ENCODE measurements around the gene BBLN. TPM values are rescaled to one million over a fixed set of nuclear protein-coding genes. Genes with fewer than 3 reads are reported as not detected.

BBLN gene
- total RNA-seq, 1 experiment from 2014 or later: 112 TPM

GRCh38 chr9:128190516-128191405, 30.7 kb downstream of the BBLN start:
- H3K27ac ChIP-seq: peak overlapping the region; percentile 51
- peaks cover 21% of the 10 kb centered on the region for H3K4me1 ChIP-seq (replicated peaks)
- DNase-seq (ENCODE audit: low read depth in 1 of 2, low spot score in 2 of 2): peak in 1 of 2 experiments; percentile 31
- H3K36me3 ChIP-seq: peaks cover 39% of the 10 kb centered on the region
- no peaks in the 10 kb centered on the region for H3K9me3 ChIP-seq (replicated peaks)
- peak overlapping the region; percentile 70 for H3K4me3 ChIP-seq
- H3K27me3 ChIP-seq (replicated peaks): no peaks in the 10 kb centered on the region

DNA sequence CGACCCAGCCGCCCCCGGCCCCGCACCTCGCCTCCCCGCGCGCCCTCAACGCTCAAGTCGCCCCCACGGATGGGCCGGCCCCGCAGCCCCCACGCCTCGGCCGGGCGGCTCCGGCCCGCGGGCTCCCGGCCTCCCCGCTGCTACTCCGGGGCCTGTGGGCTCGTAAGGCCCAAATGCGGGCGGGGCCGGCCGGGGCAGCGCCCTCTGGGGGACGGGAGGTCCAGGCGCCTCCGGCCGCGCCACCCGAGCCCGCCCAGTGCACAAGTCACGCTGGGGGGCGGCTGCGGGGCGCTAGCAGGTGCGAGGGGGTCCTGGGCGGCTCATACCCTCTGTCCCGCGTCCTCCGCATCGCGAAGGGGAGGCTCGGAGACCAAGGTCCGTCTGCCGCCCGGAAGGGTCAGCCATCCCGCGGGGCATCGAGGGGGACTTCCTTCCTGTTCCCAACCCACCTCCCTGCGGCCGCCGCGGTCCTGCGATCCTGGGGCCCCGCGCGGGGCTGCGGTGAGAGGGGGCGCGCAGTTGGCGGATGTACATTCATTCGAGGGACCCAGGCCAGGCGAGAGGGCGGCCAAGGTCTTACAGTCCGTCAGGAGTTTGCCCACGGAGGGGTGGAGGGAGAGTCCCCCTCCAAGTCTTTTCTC, 31.5 kb downstream of the BBLN start, which contains the start of gene CIZ1:
TSS of gene CIZ1 (minus strand) at position 167 of the 641 bp plus-strand sequence. CDS start 715 bp downstream, outside the sequence.
- DNase-seq (ENCODE audit: low read depth in 1 of 2, low spot score in 2 of 2): peak; percentile 70 to 76
- Histone ChIP-seq H3K4me3 (peak within 1 kb of the TSS; percentile 70), H3K9me3 (replicated peaks) (no peaks in the 10 kb centered on the region), H3K36me3 (peaks cover 37% of the 10 kb centered on the region), H3K27ac (peak within 1 kb of the TSS; percentile 51), H3K4me1 (replicated peaks) (peaks cover 21% of the 10 kb centered on the region), H3K27me3 (replicated peaks) (no peaks in the 10 kb centered on the region)

GRCh38 chr9:128192601-128193371, 32.7 kb downstream of the BBLN start:
- H3K4me1 ChIP-seq (replicated peaks): peaks cover 21% of the 10 kb centered on the region
- H3K36me3 ChIP-seq: peaks cover 31% of the 10 kb centered on the region
- peak overlapping the region; percentile 29 for H3K27ac ChIP-seq
- H3K27me3 ChIP-seq (replicated peaks): no peaks in the 10 kb centered on the region
- no peaks in the 10 kb centered on the region for H3K9me3 ChIP-seq (replicated peaks)
- peak overlapping the region; percentile 16 for H3K4me3 ChIP-seq
- peak; percentile 89 to 94 for DNase-seq (ENCODE audit: low read depth in 1 of 2, low spot score in 2 of 2)

DNA sequence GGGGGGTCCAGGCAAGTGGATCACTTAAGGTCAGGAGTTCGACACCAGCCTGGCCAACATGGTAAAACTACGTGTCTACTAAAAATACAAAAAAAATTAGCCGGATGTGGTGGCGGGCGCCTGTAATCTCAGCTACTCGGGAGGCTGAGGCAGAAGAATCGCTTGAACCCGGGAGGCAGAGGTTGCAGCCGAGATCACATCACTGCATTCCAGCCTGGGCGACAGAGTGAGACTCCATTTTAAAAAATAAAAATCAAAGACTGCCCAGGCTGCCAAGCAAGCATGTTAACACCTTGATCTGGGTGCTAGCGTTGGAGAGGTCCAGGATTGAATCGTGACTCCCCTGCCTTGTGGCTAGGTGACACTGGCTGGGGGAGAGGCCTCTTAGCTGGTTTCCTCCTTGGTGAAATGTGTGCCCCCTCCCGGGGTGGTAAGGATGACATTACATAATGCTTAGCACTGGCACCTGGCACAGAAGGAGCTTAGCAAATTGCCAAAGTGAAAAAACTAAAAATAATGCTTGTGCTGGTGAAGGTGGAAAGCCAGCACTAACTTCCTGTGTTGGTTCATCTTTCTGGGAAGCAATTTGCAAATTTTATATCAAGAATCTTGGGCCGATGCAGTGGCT, 33.5 kb downstream of the BBLN start:
- H3K36me3 ChIP-seq: peaks cover 26% of the 10 kb centered on the region
- no peaks in the 10 kb centered on the region for H3K27me3 ChIP-seq (replicated peaks)
- no peak overlapping the region for H3K4me3 ChIP-seq
- H3K9me3 ChIP-seq (replicated peaks): no peaks in the 10 kb centered on the region
- no peak for DNase-seq (ENCODE audit: low read depth in 1 of 2, low spot score in 2 of 2)
- H3K27ac ChIP-seq: peak overlapping the region; percentile 29
- H3K4me1 ChIP-seq (replicated peaks): peaks cover 21% of the 10 kb centered on the region

GRCh38 chr9:128201441-128202369, 41.6 kb downstream of the BBLN start:
- Histone ChIP-seq H3K9me3 (replicated peaks) (peaks cover 5% of the 10 kb centered on the region; the same call in 1 of the 2 replicates), H3K27me3 (replicated peaks) (no peaks in the 10 kb centered on the region), H3K4me1 (replicated peaks) (peaks cover 21% of the 10 kb centered on the region), H3K27ac (no peak overlapping the region), H3K4me3 (no peak overlapping the region), H3K36me3 (no peaks in the 10 kb centered on the region)
- no peak for DNase-seq (ENCODE audit: low read depth in 1 of 2, low spot score in 2 of 2)

- Histone ChIP-seq H3K9me3 (replicated peaks) (peaks cover 5% of the 10 kb centered on the region; the same call in 1 of the 2 replicates), H3K4me3 (peak overlapping the region; percentile 67; the same call in 1 of the 2 replicates), H3K27me3 (replicated peaks) (no peaks in the 10 kb centered on the region), H3K4me1 (replicated peaks) (peaks cover 21% of the 10 kb centered on the region), H3K36me3 (no peaks in the 10 kb centered on the region), H3K27ac (no peak overlapping the region)
- no peak for DNase-seq (ENCODE audit: low read depth in 1 of 2, low spot score in 2 of 2)
These were observed 42.6 kb downstream of the BBLN start for GRCh38 chr9:128202648-128203023.

GRCh38 chr9:128203024-128203706, 43.1 kb downstream of the BBLN start, which contains the start of gene DNM1:
Gene DNM1, plus strand, starts transcription at chr9:128203379. Its CDS starts 92 bp downstream, at chr9:128203471.
- peak within 1 kb of the TSS; percentile 67 for H3K4me3 ChIP-seq
- peaks cover 21% of the 10 kb centered on the region for H3K4me1 ChIP-seq (replicated peaks)
- H3K36me3 ChIP-seq: no peaks in the 10 kb centered on the region
- peak in 1 of 2 experiments; percentile 71 for DNase-seq (ENCODE audit: low read depth in 1 of 2, low spot score in 2 of 2)
- no peaks in the 10 kb centered on the region for H3K27me3 ChIP-seq (replicated peaks)
- H3K27ac ChIP-seq: no peak within 1 kb of the TSS
- peaks cover 5% of the 10 kb centered on the region; the same call in 1 of the 2 replicates for H3K9me3 ChIP-seq (replicated peaks)

DNA sequence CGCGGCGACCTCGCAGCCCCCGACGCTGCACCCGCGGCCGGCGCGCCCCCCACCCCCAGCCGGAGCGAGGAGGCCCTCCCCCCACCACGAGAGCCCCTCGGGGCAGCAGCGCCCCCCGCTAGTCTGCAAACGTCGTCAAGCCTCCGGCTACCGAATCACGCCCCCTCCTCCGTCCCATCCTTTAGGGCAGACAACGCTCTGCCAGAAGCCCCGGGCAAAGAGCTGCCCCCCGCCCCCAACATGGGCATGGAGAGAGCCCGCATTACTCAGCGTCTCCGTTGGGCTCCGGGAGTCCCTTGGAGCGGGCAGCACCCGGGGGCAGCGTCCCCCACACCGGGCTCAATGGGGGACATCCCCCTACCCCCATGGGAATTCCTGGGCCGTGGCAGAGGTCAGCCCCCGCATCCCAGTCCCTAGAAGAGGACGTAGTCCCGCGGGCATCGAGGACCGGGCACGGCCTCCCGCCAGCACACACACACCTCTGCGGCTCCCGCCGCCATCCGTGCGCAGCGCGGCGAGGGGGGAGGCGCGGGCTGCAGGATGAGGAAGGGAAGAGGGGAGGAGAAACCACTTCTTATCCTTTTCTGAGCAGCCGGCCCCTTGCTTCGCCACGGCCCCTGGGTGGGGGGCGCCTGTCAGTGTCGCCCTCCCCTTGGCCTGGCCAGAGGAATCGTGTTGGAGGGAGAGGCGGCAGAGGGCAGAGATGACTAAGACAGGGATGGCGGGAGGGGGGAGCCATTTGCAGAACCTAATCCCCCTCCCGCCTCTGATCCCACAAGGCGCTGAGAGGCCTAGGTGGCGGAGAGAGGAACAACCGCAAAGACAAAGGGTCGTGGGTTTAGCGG, 43.9 kb downstream of the BBLN start:
- Histone ChIP-seq H3K4me1 (replicated peaks) (peaks cover 21% of the 10 kb centered on the region), H3K27ac (no peak overlapping the region), H3K36me3 (no peaks in the 10 kb centered on the region), H3K27me3 (replicated peaks) (no peaks in the 10 kb centered on the region), H3K4me3 (peak overlapping the region; percentile 67), H3K9me3 (replicated peaks) (peaks cover 5% of the 10 kb centered on the region; the same call in 1 of the 2 replicates)
- peak in 1 of 2 experiments; percentile 50 for DNase-seq (ENCODE audit: low read depth in 1 of 2, low spot score in 2 of 2)

- Histone ChIP-seq H3K4me1 (replicated peaks) (peaks cover 21% of the 10 kb centered on the region), H3K9me3 (replicated peaks) (peaks cover 5% of the 10 kb centered on the region; the same call in 1 of the 2 replicates), H3K36me3 (no peaks in the 10 kb centered on the region), H3K27me3 (replicated peaks) (no peaks in the 10 kb centered on the region), H3K27ac (no peak overlapping the region), H3K4me3 (no peak overlapping the region)
- DNase-seq (ENCODE audit: low read depth in 1 of 2, low spot score in 2 of 2): no peak
These were observed 44.8 kb downstream of the BBLN start for GRCh38 chr9:128204858-128205257.

GRCh38 chr9:128205296-128205944, 45.4 kb downstream of the BBLN start:
- Histone ChIP-seq H3K27ac (no peak overlapping the region), H3K27me3 (replicated peaks) (no peaks in the 10 kb centered on the region), H3K9me3 (replicated peaks) (peaks cover 5% of the 10 kb centered on the region; the same call in 1 of the 2 replicates), H3K4me1 (replicated peaks) (peaks cover 21% of the 10 kb centered on the region), H3K4me3 (no peak overlapping the region), H3K36me3 (no peaks in the 10 kb centered on the region)
- DNase-seq (ENCODE audit: low read depth in 1 of 2, low spot score in 2 of 2): no peak

DNA sequence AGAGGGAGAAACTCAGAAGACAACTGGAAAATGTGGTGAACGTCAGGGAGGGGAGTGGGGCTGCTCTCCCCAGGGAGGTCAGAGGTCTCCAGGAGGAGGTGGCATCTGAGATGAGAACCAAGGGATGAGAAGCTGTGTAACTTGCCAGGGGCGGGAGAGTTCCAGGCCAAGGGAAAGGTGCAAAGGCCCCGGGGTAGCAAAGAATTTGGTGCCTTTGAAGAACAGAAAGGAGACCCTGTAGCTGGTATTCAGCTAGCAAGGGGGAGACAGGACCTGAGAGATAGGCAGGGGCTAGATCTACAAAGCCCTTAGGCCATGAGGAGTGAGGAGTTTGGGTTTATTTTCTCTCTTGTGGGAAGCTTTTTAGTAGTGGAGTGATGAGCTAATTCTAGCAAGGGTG, 46.4 kb downstream of the BBLN start:
- Histone ChIP-seq H3K27me3 (replicated peaks) (no peaks in the 10 kb centered on the region), H3K4me1 (replicated peaks) (peaks cover 21% of the 10 kb centered on the region), H3K36me3 (no peaks in the 10 kb centered on the region), H3K27ac (no peak overlapping the region), H3K4me3 (no peak overlapping the region), H3K9me3 (replicated peaks) (peaks cover 5% of the 10 kb centered on the region; the same call in 1 of the 2 replicates)
- no peak for DNase-seq (ENCODE audit: low read depth in 1 of 2, low spot score in 2 of 2)
